Erythroblast (primary cell): ENCODE data around the gene KLK4.

ENCODE experiments used
- GATA1 ChIP-seq: IDR thresholded peaks from 2 replicates; pipeline ENCODE4 v1.6.1; 2011; ENCODE audit warnings: low read depth, mild to moderate bottlenecking, control low read depth, low read length, moderate library complexity
- POLR2A ChIP-seq: IDR thresholded peaks from 2 replicates; pipeline ENCODE4 v1.6.1; 2011; ENCODE audit warnings: mild to moderate bottlenecking, low read length

DNA sequence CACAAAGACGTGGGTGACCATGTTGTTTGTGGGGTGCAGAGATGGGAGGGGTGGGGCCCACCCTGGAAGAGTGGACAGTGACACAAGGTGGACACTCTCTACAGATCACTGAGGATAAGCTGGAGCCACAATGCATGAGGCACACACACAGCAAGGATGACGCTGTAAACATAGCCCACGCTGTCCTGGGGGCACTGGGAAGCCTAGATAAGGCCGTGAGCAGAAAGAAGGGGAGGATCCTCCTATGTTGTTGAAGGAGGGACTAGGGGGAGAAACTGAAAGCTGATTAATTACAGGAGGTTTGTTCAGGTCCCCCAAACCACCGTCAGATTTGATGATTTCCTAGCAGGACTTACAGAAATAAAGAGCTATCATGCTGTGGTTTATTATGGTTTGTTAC lies 32.3 kb downstream of the KLK4 start:
- TF ChIP-seq POLR2A (no peak), GATA1 (no peak)
